ENCODE results near the gene HACL1. TPM values are rescaled to one million over a fixed set of nuclear protein-coding genes. Genes with fewer than 3 reads are reported as not detected.
A peak's percentile ranks its signal among the peaks of the same experiment; 100 is the strongest.

Gene HACL1
- total RNA-seq, 2 donors from 2014 or later, result 12.3 to 13.2 TPM

DNA sequence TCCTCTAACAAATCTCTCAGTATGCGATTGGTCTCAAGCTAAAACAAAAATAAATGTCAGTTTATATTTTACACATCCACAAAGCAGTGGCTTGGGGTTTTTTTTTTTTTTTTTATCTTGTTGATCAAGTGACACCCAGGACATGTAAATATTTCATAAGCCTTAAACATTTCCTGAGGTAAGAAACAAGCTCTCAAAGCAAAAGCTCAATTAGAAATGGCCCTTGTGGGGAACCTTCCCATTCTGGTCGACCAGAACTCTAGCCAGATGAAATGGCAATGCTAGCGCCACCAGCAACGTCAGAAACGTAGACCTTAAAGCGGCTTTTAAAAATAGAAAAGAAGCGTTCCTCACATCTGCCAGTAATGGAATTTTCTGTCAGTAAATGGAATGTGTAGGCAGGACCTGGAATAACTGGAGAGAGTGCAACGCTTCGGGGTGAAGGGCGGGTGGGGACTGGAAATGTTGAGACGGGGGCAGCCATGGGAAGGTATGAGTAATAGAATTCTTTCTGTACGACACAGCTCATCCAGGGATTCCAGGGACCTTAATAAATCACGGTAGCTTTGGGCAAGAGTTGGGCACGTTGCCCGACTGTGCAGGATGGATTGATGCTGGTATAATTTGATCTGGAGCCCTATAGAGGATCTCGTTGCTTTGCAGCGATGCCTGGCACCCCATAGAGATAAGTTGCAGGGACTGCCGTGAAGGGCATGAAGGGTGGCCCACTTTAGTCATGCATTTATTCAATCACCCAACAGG is 44.6 kb upstream of the HACL1 start:
- peaks cover 0 to 20% of the 10 kb centered on the region in 2 donors for H3K4me1 ChIP-seq
- no peaks in the 10 kb centered on the region for H3K9me3 ChIP-seq
- no peak for DNase-seq (ENCODE audit: low spot score)
- no peaks in the 10 kb centered on the region for H3K27me3 ChIP-seq
- no peak overlapping the region for H3K4me3 ChIP-seq
- peaks cover 9% of the 10 kb centered on the region for H3K36me3 ChIP-seq
- no peak overlapping the region for H3K27ac ChIP-seq
- TF ChIP-seq, protein P1, sequence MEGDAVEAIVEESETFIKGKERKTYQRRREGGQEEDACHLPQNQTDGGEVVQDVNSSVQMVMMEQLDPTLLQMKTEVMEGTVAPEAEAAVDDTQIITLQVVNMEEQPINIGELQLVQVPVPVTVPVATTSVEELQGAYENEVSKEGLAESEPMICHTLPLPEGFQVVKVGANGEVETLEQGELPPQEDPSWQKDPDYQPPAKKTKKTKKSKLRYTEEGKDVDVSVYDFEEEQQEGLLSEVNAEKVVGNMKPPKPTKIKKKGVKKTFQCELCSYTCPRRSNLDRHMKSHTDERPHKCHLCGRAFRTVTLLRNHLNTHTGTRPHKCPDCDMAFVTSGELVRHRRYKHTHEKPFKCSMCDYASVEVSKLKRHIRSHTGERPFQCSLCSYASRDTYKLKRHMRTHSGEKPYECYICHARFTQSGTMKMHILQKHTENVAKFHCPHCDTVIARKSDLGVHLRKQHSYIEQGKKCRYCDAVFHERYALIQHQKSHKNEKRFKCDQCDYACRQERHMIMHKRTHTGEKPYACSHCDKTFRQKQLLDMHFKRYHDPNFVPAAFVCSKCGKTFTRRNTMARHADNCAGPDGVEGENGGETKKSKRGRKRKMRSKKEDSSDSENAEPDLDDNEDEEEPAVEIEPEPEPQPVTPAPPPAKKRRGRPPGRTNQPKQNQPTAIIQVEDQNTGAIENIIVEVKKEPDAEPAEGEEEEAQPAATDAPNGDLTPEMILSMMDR (IDR thresholded peaks at IDR 0.05), result no peak

DNA sequence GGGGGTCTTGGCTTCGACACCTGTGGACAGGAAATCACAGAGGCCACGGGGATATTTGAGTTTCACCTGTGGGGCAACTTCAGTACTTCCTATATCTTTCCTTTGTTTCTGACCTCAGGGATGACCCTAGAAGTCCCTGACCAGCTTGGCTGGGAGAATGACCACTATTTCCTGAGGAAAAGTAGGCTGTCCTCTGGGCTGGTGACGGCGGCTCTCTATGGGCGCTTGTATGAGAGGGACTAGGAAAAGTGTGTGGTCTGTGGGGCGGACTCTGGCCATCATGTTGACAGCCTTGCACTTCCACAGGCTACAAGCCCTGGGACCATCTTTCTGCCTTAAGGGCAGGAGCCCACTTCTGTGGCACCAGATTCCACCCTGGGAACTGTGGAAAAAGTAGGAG is 43.9 kb upstream of the HACL1 start:
- H3K27me3 ChIP-seq, result no peaks in the 10 kb centered on the region
- TF ChIP-seq, protein P1 (IDR thresholded peaks at IDR 0.05), result no peak
- H3K27ac ChIP-seq, result no peak overlapping the region
- peaks cover 0 to 20% of the 10 kb centered on the region in 2 donors for H3K4me1 ChIP-seq
- peaks cover 9% of the 10 kb centered on the region for H3K36me3 ChIP-seq
- H3K4me3 ChIP-seq, result no peak overlapping the region
- no peaks in the 10 kb centered on the region for H3K9me3 ChIP-seq
- no peak for DNase-seq (ENCODE audit: low spot score)

DNA sequence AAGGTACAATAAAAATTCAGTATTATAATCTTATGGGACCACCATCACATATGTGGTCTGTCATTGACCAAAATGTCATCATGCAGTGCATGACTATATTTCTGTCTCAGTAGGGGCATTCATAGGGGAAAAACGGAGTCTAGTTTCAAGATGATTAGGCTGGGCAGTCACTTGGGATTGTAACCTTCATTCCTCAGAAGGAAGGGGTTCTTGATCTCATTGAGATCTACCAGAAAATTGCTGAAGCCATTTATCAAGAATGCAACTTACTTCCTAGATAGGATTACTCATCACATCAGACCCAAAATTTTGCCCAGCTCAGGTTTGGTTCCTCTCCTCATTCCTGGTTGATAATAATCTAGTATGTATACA is 37.5 kb upstream of the HACL1 start:
- no peak overlapping the region for H3K27ac ChIP-seq

DNA sequence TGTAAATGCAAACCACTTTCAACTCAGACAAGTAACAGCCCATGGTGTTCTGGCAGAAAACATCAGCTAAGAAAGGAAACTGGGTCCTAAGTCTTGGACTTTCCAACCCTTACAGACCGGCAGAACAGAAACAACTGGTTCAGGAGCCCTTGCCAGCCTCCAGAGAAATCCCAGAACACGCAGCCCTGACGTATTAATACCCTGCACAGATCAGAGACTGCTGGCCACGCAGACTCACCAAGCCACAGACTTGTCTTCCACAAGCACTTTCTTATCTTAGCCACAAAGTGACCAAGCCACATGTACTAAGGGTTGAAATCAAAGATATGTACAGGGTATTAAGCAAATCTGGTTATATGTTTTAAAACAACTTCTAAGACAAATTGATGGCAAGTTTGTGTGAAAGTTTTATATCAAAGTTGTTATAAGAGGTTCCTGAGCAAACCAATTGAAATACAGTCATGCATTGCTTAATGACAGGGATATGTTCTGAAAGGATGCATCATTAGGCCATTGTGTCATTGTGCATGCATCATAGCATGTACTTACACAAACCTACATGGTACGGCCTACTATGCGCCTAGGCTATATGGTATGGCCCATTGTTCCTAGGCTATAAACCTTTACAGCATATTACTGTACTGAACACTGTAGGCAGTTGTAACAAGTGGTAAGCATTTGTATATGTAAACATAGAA is 37.0 kb upstream of the HACL1 start:
- no peaks in the 10 kb centered on the region for H3K9me3 ChIP-seq
- no peak for DNase-seq (ENCODE audit: low spot score)
- H3K36me3 ChIP-seq, result no peaks in the 10 kb centered on the region
- H3K4me3 ChIP-seq, result no peak overlapping the region
- peaks cover 0 to 27% of the 10 kb centered on the region in 2 donors for H3K4me1 ChIP-seq
- no peaks in the 10 kb centered on the region for H3K27me3 ChIP-seq
- H3K27ac ChIP-seq, result no peak overlapping the region
- TF ChIP-seq, protein P1 (IDR thresholded peaks at IDR 0.05), result no peak

More for the DNA sequence above, 37.5 kb upstream of the HACL1 start:
- peaks cover 0 to 22% of the 10 kb centered on the region in 2 donors for H3K4me1 ChIP-seq
- no peaks in the 10 kb centered on the region for H3K36me3 ChIP-seq
- TF ChIP-seq, protein P1 (IDR thresholded peaks at IDR 0.05), result no peak
- no peaks in the 10 kb centered on the region for H3K9me3 ChIP-seq
- no peak overlapping the region for H3K4me3 ChIP-seq
- no peaks in the 10 kb centered on the region for H3K27me3 ChIP-seq
- DNase-seq (ENCODE audit: low spot score), result no peak

DNA sequence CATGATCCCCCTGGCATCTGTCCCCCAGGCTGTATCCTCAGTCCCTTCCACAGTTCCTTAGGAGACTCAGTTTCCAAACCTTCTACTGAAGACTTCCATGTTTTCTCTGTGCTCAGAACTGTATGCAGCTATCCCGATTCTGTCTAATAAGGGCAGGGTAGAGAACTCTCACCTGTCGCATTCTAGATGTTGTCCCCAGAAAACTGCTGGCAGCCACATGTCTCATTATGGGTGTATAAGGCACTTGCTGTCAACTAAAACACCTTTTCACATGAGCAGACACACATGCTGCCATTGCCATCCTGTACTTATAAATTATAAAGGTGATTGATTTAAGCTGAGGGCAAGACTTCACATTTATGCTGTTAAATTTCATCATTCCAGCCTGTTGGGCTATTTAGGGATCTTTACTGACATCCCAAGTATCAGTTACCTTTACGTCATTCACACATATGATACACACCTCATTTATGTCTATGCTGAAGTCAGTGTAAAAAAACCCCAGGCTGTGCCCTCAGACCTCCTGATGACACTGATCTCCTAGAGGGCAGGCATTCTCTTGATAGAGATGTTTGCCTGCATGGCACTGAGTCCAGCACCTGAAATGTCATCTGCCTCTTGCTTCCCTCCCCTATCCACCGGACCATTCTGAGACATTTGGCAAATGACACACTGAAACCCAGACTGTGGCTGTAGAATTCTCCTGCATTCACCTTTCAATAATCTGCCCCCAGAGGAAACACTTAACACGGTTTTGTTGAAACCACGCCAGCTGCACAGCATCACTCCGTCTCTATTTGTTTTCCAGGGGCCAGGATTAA is 36.0 kb upstream of the HACL1 start:
- TF ChIP-seq, protein P1 (IDR thresholded peaks at IDR 0.05), result no peak
- Histone ChIP-seq H3K36me3 (no peaks in the 10 kb centered on the region), H3K4me1 (peaks cover 0 to 28% of the 10 kb centered on the region in 2 donors), H3K9me3 (no peaks in the 10 kb centered on the region), H3K4me3 (no peak overlapping the region), H3K27me3 (no peaks in the 10 kb centered on the region), H3K27ac (peak overlapping the region in 1 of 2 donors; percentile 29)
- DNase-seq (ENCODE audit: low spot score), result no peak

Measured in right atrium auricular region (tissue), 2 donors.